GM12891 (cell line): ENCODE data around the gene SSTR3.

Experiments
- PAX5 ChIP-seq: IDR thresholded peaks from 2 replicates; pipeline ENCODE4 v1.6.1; 2011; ENCODE audit warnings: low read length, moderate library complexity, mild to moderate bottlenecking; ENCODE audit not compliant: insufficient read depth, severe bottlenecking
- POLR2A ChIP-seq: IDR thresholded peaks from 2 replicates; pipeline ENCODE4 v1.6.1; 2011; ENCODE audit warnings: low read depth, low read length, control low read depth
- POLR2AphosphoS5 ChIP-seq: IDR thresholded peaks from 2 replicates; pipeline ENCODE4 v1.6.1; 2011; ENCODE audit warnings: low read depth, low read length, control low read depth
- SPI1 ChIP-seq: IDR thresholded peaks from 2 replicates; pipeline ENCODE4 v1.6.1; 2011; ENCODE audit warnings: low read depth, low read length, control low read depth

GRCh38 chr22:37215890-37216289 lies 3.6 kb upstream of the SSTR3 start:
- TF ChIP-seq POLR2A, result no peak
- no peak for TF ChIP-seq SPI1
- TF ChIP-seq POLR2AphosphoS5, result no peak
- TF ChIP-seq PAX5, result no peak
